HepG2 (cell line): ENCODE measurements around the gene FAM81A. TPM values are rescaled to one million over a fixed set of nuclear protein-coding genes. Genes with fewer than 3 reads are reported as not detected.

Experiments used
- ARNT2 ChIP-seq: sonication (generic); formaldehyde crosslinking; IDR thresholded peaks from 2 replicates; pipeline ENCODE4 v1.8.0; 2022; ENCODE audit warnings: mild to moderate bottlenecking, low read depth, missing genetic modification reagents, moderate library complexity
- ASH2L ChIP-seq: fragments of 300-600, 200-600 bp; sonication (generic); IDR thresholded peaks from 2 replicates; pipeline ENCODE4 v1.7.0; 2017; ENCODE audit warnings: low read depth, mild to moderate bottlenecking, moderate library complexity, mixed read lengths, low read length; ENCODE audit not compliant: insufficient read length
- ELF4 ChIP-seq: sonication (generic); formaldehyde crosslinking; IDR thresholded peaks from 2 replicates; pipeline ENCODE4 v1.5.0; 2020; ENCODE audit warnings: missing genetic modification reagents, mild to moderate bottlenecking, moderate library complexity, borderline replicate concordance
- GTF3A ChIP-seq: sonication (generic); formaldehyde crosslinking; conservative IDR thresholded peaks from 2 replicates; pipeline ENCODE4 v1.4.0; 2020; ENCODE audit warnings: mild to moderate bottlenecking, missing genetic modification reagents
- ISL2 ChIP-seq: sonication (generic); formaldehyde crosslinking; IDR thresholded peaks from 2 replicates; pipeline ENCODE4 v1.5.0; 2020; ENCODE audit warnings: missing genetic modification reagents
- MIER3 ChIP-seq: IDR thresholded peaks from 2 replicates; pipeline ENCODE4 v1.6.1; 2016; ENCODE audit warnings: missing compliant biosample characterization, borderline replicate concordance
- NFAT5 ChIP-seq: sonication (generic); formaldehyde crosslinking; IDR thresholded peaks from 2 replicates; pipeline ENCODE4 v1.4.0; 2020; ENCODE audit warnings: missing genetic modification reagents
- ONECUT2 ChIP-seq: sonication (generic); formaldehyde crosslinking; IDR thresholded peaks from 2 replicates; pipeline ENCODE4 v1.4.0; 2020; ENCODE audit warnings: missing genetic modification reagents
- PAF1 ChIP-seq: IDR thresholded peaks from 2 replicates; pipeline ENCODE4 v1.6.1; 2016; ENCODE audit warnings: missing genetic modification reagents, missing compliant biosample characterization
- PTBP1 ChIP-seq: fragments of 200-400 bp; formaldehyde crosslinking; IDR thresholded peaks from 2 replicates; pipeline ENCODE4 v1.6.1; 2018; ENCODE audit warnings: low read length, low read depth; ENCODE audit not compliant: poor library complexity, severe bottlenecking
- SMAD3 ChIP-seq: sonication (generic); formaldehyde crosslinking; IDR thresholded peaks from 2 replicates; pipeline ENCODE4 v1.4.0; 2020; ENCODE audit warnings: missing genetic modification reagents
- TCF7L2 ChIP-seq: IDR thresholded peaks from 2 replicates; pipeline ENCODE4 v1.6.1; 2011; ENCODE audit warnings: mild to moderate bottlenecking, low read depth, low read length, moderate library complexity
- ZBTB14 ChIP-seq: sonication (generic); formaldehyde crosslinking; IDR thresholded peaks from 2 replicates; pipeline ENCODE4 v1.4.0; 2020; ENCODE audit warnings: missing genetic modification reagents
- ZNF124 ChIP-seq: sonication (generic); formaldehyde crosslinking; IDR thresholded peaks from 2 replicates; pipeline ENCODE4 v1.4.0; 2020; ENCODE audit warnings: missing genetic modification reagents
- ZNF207 ChIP-seq: fragments of 450-650 bp; IDR thresholded peaks from 2 replicates; pipeline ENCODE4 v1.6.1; 2016; ENCODE audit warnings: antibody characterized with exemption, borderline replicate concordance
- ZNF235 ChIP-seq: sonication (generic); formaldehyde crosslinking; IDR thresholded peaks from 2 replicates; pipeline ENCODE4 v1.8.1; 2023; ENCODE audit warnings: mild to moderate bottlenecking, missing genetic modification reagents, borderline replicate concordance
- ZNF30 ChIP-seq: sonication (generic); formaldehyde crosslinking; IDR thresholded peaks from 2 replicates; pipeline ENCODE4 v1.5.0; 2020; ENCODE audit warnings: mild to moderate bottlenecking, missing genetic modification reagents
- ZNF441 ChIP-seq: sonication (generic); formaldehyde crosslinking; IDR thresholded peaks from 2 replicates; pipeline ENCODE4 v1.7.0; 2021; ENCODE audit warnings: missing genetic modification reagents, borderline replicate concordance
- ZNF720 ChIP-seq: sonication (generic); formaldehyde crosslinking; IDR thresholded peaks from 2 replicates; pipeline ENCODE4 v1.4.0; 2020; ENCODE audit warnings: missing genetic modification reagents
- polyA plus RNA-seq, 8 experiments: library from polyadenylated mRNA; depleted of rRNA in 3 of 8; stranded (reverse) in 7 of 8; unstranded in 1 of 8; fragments of >200 nt; fragmentation: Illumina TruSeq in 4 of 8; extraction: Trizol in 4 of 8; gene quantifications; 2 replicates each; pipeline versions ENCODE4 v1.2.1 to v1.2.3, GENCODE V29; 2011 to 2016; ENCODE audit warnings: low read depth in 4 of 8, missing spikeins in 1 of 8, mixed read lengths in 1 of 8; ENCODE audit not compliant: insufficient read depth in 1 of 8
- total RNA-seq, 5 experiments: library from RNA; depleted of rRNA; stranded (reverse); fragments of >200 nt; fragmentation: Illumina TruSeq; extraction: Trizol; gene quantifications; 2 replicates each; pipeline ENCODE4 v1.2.3, GENCODE V29; 2016; ENCODE audit warnings: low read depth in 1 of 5
- TF ChIP-seq, protein P1 (sequence below): sonication (generic); formaldehyde crosslinking; IDR thresholded peaks from 2 replicates; pipeline ENCODE4 v1.4.0; 2020; ENCODE audit warnings: missing genetic modification reagents; ENCODE audit errors: not compliant biosample characterization
- TF ChIP-seq, protein P2 (sequence below): sonication (generic); formaldehyde crosslinking; IDR thresholded peaks from 2 replicates; pipeline ENCODE4 v1.8.0; 2022; ENCODE audit warnings: missing genetic modification reagents, mild to moderate bottlenecking, borderline replicate concordance

The FAM81A gene
- total and polyA plus RNA-seq, 2 of the 13 experiments (the other 11 are each of a cell fraction or from before 2014, with no cell fraction given): 0.09 TPM; not detected in 1

DNA sequence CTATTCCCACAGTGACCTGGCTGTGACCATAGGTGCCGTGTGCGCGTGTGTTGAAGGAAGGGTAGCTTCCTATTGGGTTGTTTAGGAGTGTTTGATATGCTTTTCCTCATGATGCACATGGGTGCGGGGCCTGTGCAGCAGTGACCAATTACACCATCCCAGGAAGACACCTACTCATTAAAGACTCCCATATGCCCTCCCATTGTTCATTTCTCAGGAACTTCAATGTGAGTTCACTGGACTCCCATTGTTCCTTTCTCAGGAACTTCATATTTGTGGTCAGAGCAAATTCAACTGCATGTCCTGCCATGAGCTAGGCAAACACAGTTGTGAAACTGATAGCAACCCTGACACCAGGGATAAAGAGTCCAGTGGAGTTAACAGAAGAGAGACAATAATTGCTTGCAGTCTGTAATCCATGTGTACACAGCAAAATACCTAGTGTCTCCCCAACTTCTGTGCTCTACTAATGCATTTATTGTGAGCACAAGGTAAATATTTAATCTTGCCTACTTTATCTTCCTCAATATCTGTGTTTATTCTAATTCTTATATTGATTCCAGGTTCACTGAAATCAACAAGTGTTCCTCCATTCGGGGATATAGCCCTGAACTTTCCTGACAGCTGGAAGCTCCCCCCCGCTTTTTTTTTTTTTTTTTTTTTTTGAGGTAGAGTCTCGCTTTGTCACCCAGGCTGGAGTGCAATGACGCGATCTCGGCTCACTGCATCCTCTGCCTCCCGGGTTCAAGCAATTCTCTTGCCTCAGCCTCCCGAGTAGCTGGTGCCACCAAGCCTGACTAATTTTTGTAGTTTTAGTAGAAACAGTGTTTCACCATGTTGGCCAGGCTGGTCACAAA, 116.1 kb downstream of the FAM81A start (continued):
- TF ChIP-seq GTF3A (no peak), ZNF207 (no peak), MIER3 (CRISPR knock-in tag) (peak; percentile 56; the same call in 1 of the 2 replicates), ZNF235 (CRISPR knock-in tag) (no peak), ZNF441 (CRISPR knock-in tag) (no peak), TCF7L2 (peak; percentile 59; the same call in 1 of the 2 replicates), ONECUT2 (peak; percentile 87), NFAT5 (CRISPR knock-in tag) (no peak), SMAD3 (CRISPR knock-in tag) (peak; percentile 83), PTBP1 (no peak), ZBTB14 (no peak), ZNF720 (CRISPR knock-in tag) (no peak), ZNF30 (CRISPR knock-in tag) (no peak), ISL2 (CRISPR knock-in tag) (peak; percentile 99), ASH2L (no peak), ELF4 (no peak), ZNF124 (CRISPR knock-in tag) (0 out of 2 replicates have a peak, but pooled peaks have one; percentile 38), PAF1 (CRISPR knock-in tag) (no peak), ARNT2 (CRISPR knock-in tag) (0 out of 2 replicates have a peak, but pooled peaks have one; percentile 47)
- TF ChIP-seq, protein P1, sequence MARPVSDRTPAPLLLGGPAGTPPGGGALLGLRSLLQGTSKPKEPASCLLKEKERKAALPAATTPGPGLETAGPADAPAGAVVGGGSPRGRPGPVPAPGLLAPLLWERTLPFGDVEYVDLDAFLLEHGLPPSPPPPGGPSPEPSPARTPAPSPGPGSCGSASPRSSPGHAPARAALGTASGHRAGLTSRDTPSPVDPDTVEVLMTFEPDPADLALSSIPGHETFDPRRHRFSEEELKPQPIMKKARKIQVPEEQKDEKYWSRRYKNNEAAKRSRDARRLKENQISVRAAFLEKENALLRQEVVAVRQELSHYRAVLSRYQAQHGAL (CRISPR knock-in tag): no peak
- TF ChIP-seq, protein P2, sequence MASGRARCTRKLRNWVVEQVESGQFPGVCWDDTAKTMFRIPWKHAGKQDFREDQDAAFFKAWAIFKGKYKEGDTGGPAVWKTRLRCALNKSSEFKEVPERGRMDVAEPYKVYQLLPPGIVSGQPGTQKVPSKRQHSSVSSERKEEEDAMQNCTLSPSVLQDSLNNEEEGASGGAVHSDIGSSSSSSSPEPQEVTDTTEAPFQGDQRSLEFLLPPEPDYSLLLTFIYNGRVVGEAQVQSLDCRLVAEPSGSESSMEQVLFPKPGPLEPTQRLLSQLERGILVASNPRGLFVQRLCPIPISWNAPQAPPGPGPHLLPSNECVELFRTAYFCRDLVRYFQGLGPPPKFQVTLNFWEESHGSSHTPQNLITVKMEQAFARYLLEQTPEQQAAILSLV (CRISPR knock-in tag): no peak
